Glutamatergic neuron (in vitro differentiated cells): ENCODE data around the gene RPL13A. TPM values are rescaled to one million over a fixed set of nuclear protein-coding genes. Genes with fewer than 3 reads are reported as not detected.

ENCODE experiments used
- DNase-seq: peaks from one replicate; pipeline ENCODE4 v3.0.0; 2022
- H3K27ac Mint-ChIP-seq: one replicate; pipeline ENCODE4 v1.8.0; 2020; ENCODE audit warnings: mild to moderate bottlenecking, mixed read lengths, inconsistent platforms; ENCODE audit not compliant: unreplicated experiment
- H3K27me3 Mint-ChIP-seq: one replicate; pipeline ENCODE4 v1.8.0; 2020; ENCODE audit warnings: mild to moderate bottlenecking, moderate library complexity, mixed read lengths, inconsistent platforms; ENCODE audit not compliant: unreplicated experiment
- H3K36me3 Mint-ChIP-seq: one replicate; pipeline ENCODE4 v1.8.0; 2020; ENCODE audit warnings: mild to moderate bottlenecking, mixed read lengths, inconsistent platforms; ENCODE audit not compliant: unreplicated experiment
- H3K4me1 Mint-ChIP-seq: one replicate; pipeline ENCODE4 v1.8.0; 2020; ENCODE audit warnings: mild to moderate bottlenecking, low read depth, mixed read lengths, inconsistent platforms; ENCODE audit not compliant: unreplicated experiment
- H3K4me3 Mint-ChIP-seq: one replicate; pipeline ENCODE4 v1.8.0; 2020; ENCODE audit warnings: mild to moderate bottlenecking, mixed read lengths, inconsistent platforms; ENCODE audit not compliant: unreplicated experiment
- H3K9me3 Mint-ChIP-seq: one replicate; pipeline ENCODE4 v1.8.0; 2020; ENCODE audit warnings: mild to moderate bottlenecking, moderate library complexity, mixed read lengths, inconsistent platforms; ENCODE audit not compliant: unreplicated experiment
- total RNA-seq: library from RNA; stranded (reverse); fragmentation: NEBNext Ultra II Directional; extraction: Animal tissue kit (Norgen Biotek cat#: 25700); gene quantifications from one replicate; pipeline ENCODE4 v1.2.1, GENCODE V29; 2021; ENCODE audit not compliant: unreplicated experiment
- TF ChIP-seq, protein P1 (sequence below): fragments of 200-600 bp; sonication (generic); IDR thresholded peaks from one replicate; pipeline ENCODE4 v1.5.0; 2021; ENCODE audit not compliant: partially characterized antibody, unreplicated experiment

Gene RPL13A
- total RNA-seq, 1 donor from 2014 or later, result 1,648 TPM

- Mint-ChIP-seq H3K9me3 (peaks cover 4% of the 10 kb centered on the region), H3K36me3 (no peaks in the 10 kb centered on the region), H3K4me3 (no peak overlapping the region), H3K4me1 (peaks cover 11% of the 10 kb centered on the region), H3K27me3 (peaks cover 4% of the 10 kb centered on the region), H3K27ac (no peak overlapping the region)
- TF ChIP-seq, protein P1, sequence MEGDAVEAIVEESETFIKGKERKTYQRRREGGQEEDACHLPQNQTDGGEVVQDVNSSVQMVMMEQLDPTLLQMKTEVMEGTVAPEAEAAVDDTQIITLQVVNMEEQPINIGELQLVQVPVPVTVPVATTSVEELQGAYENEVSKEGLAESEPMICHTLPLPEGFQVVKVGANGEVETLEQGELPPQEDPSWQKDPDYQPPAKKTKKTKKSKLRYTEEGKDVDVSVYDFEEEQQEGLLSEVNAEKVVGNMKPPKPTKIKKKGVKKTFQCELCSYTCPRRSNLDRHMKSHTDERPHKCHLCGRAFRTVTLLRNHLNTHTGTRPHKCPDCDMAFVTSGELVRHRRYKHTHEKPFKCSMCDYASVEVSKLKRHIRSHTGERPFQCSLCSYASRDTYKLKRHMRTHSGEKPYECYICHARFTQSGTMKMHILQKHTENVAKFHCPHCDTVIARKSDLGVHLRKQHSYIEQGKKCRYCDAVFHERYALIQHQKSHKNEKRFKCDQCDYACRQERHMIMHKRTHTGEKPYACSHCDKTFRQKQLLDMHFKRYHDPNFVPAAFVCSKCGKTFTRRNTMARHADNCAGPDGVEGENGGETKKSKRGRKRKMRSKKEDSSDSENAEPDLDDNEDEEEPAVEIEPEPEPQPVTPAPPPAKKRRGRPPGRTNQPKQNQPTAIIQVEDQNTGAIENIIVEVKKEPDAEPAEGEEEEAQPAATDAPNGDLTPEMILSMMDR, result peak; percentile 78
- DNase-seq, result peak; percentile 65
These were observed 19.2 kb downstream of the RPL13A start for GRCh38 chr19:49506575-49507105.

- H3K36me3 Mint-ChIP-seq, result no peaks in the 10 kb centered on the region
- H3K27me3 Mint-ChIP-seq, result peaks cover 5% of the 10 kb centered on the region
- no peak for DNase-seq
- peaks cover 7% of the 10 kb centered on the region for H3K4me1 Mint-ChIP-seq
- peak overlapping the region; percentile 53 for H3K27ac Mint-ChIP-seq
- peak overlapping the region; percentile 36 for H3K4me3 Mint-ChIP-seq
- H3K9me3 Mint-ChIP-seq, result peaks cover 4% of the 10 kb centered on the region
- TF ChIP-seq, protein P1, result no peak
These were observed 20.5 kb downstream of the RPL13A start for GRCh38 chr19:49507803-49508494.

GRCh38 chr19:49512970-49513745 is 25.8 kb downstream of the RPL13A start:
- Mint-ChIP-seq H3K27me3 (peaks cover 5% of the 10 kb centered on the region), H3K27ac (no peak overlapping the region), H3K36me3 (no peaks in the 10 kb centered on the region), H3K4me3 (peak overlapping the region; percentile 92), H3K4me1 (peaks cover 10% of the 10 kb centered on the region), H3K9me3 (peaks cover 4% of the 10 kb centered on the region)
- peak; percentile 52 for DNase-seq
- TF ChIP-seq, protein P1, result no peak

GRCh38 chr19:49513746-49514118 is 26.3 kb downstream of the RPL13A start:
- Mint-ChIP-seq H3K27ac (no peak overlapping the region), H3K4me3 (peak overlapping the region; percentile 92), H3K36me3 (no peaks in the 10 kb centered on the region), H3K27me3 (peaks cover 5% of the 10 kb centered on the region), H3K9me3 (peaks cover 4% of the 10 kb centered on the region), H3K4me1 (peaks cover 10% of the 10 kb centered on the region)
- no peak for DNase-seq
- TF ChIP-seq, protein P1, result no peak
